Rectal smooth muscle tissue (tissue), 1 donor: ENCODE results near the gene RABEP1.

Source experiments
- H3K27ac ChIP-seq: one replicate; pipeline ENCODE4 v1.7.0; 2013; ENCODE audit warnings: low read depth, low read length, inconsistent platforms
- H3K27me3 ChIP-seq: one replicate; pipeline ENCODE4 v1.7.0; 2013; ENCODE audit warnings: low read length; ENCODE audit not compliant: control insufficient read depth, insufficient read depth
- H3K36me3 ChIP-seq: one replicate; pipeline ENCODE4 v1.7.0; 2013; ENCODE audit warnings: low read length; ENCODE audit not compliant: control insufficient read depth, insufficient read depth
- H3K4me1 ChIP-seq: one replicate; pipeline ENCODE4 v1.7.0; 2013; ENCODE audit warnings: low read length; ENCODE audit not compliant: control insufficient read depth, insufficient read depth
- H3K4me3 ChIP-seq: one replicate; pipeline ENCODE4 v1.7.0; 2013; ENCODE audit warnings: low read length
- H3K9ac ChIP-seq: one replicate; pipeline ENCODE4 v1.7.0; 2013; ENCODE audit warnings: low read length

The RABEP1 gene

GRCh38 chr17:5249615-5250014 lies 32.5 kb upstream of the RABEP1 start:
- H3K9ac ChIP-seq, result no peak overlapping the region
- H3K27me3 ChIP-seq, result no peaks in the 10 kb centered on the region
- no peak overlapping the region for H3K4me3 ChIP-seq
- no peak overlapping the region for H3K27ac ChIP-seq
- H3K4me1 ChIP-seq, result no peaks in the 10 kb centered on the region
- H3K36me3 ChIP-seq, result no peaks in the 10 kb centered on the region

- no peak overlapping the region for H3K27ac ChIP-seq
- no peaks in the 10 kb centered on the region for H3K27me3 ChIP-seq
Measured at GRCh38 chr17:5254414-5254813, 27.7 kb upstream of the RABEP1 start.

GRCh38 chr17:5254903-5255521 lies 27.1 kb upstream of the RABEP1 start:
- no peak overlapping the region for H3K4me3 ChIP-seq
- H3K27ac ChIP-seq, result no peak overlapping the region

More at GRCh38 chr17:5254414-5254813, 27.7 kb upstream of the RABEP1 start:
- Histone ChIP-seq H3K36me3 (no peaks in the 10 kb centered on the region), H3K4me1 (no peaks in the 10 kb centered on the region), H3K4me3 (no peak overlapping the region), H3K9ac (no peak overlapping the region)

GRCh38 chr17:5257124-5257523 lies 25.0 kb upstream of the RABEP1 start:
- Histone ChIP-seq H3K27ac (no peak overlapping the region), H3K27me3 (no peaks in the 10 kb centered on the region), H3K4me1 (no peaks in the 10 kb centered on the region), H3K4me3 (no peak overlapping the region), H3K36me3 (no peaks in the 10 kb centered on the region), H3K9ac (no peak overlapping the region)

More at GRCh38 chr17:5254903-5255521, 27.1 kb upstream of the RABEP1 start:
- H3K4me1 ChIP-seq, result no peaks in the 10 kb centered on the region
- no peaks in the 10 kb centered on the region for H3K27me3 ChIP-seq
- H3K9ac ChIP-seq, result no peak overlapping the region
- H3K36me3 ChIP-seq, result no peaks in the 10 kb centered on the region

GRCh38 chr17:5260542-5260941 lies 21.5 kb upstream of the RABEP1 start:
- Histone ChIP-seq H3K27ac (no peak overlapping the region), H3K4me1 (no peaks in the 10 kb centered on the region), H3K4me3 (no peak overlapping the region), H3K27me3 (no peaks in the 10 kb centered on the region), H3K36me3 (no peaks in the 10 kb centered on the region), H3K9ac (no peak overlapping the region)

GRCh38 chr17:5262416-5262991 lies 19.6 kb upstream of the RABEP1 start:
- Histone ChIP-seq H3K27ac (no peak overlapping the region), H3K4me1 (no peaks in the 10 kb centered on the region), H3K36me3 (no peaks in the 10 kb centered on the region), H3K9ac (no peak overlapping the region), H3K4me3 (no peak overlapping the region), H3K27me3 (no peaks in the 10 kb centered on the region)

GRCh38 chr17:5263441-5263840 lies 18.6 kb upstream of the RABEP1 start:
- Histone ChIP-seq H3K4me1 (no peaks in the 10 kb centered on the region), H3K27me3 (no peaks in the 10 kb centered on the region), H3K36me3 (no peaks in the 10 kb centered on the region), H3K9ac (no peak overlapping the region), H3K4me3 (no peak overlapping the region), H3K27ac (no peak overlapping the region)

- H3K36me3 ChIP-seq, result no peaks in the 10 kb centered on the region
- no peaks in the 10 kb centered on the region for H3K4me1 ChIP-seq
- H3K27ac ChIP-seq, result no peak overlapping the region
- H3K27me3 ChIP-seq, result no peaks in the 10 kb centered on the region
- H3K4me3 ChIP-seq, result no peak overlapping the region
- no peak overlapping the region for H3K9ac ChIP-seq
Measured at GRCh38 chr17:5264893-5265292, 17.2 kb upstream of the RABEP1 start.

- no peak overlapping the region for H3K4me3 ChIP-seq
- H3K36me3 ChIP-seq, result no peaks in the 10 kb centered on the region
Measured at GRCh38 chr17:5269241-5269960, 12.7 kb upstream of the RABEP1 start.

GRCh38 chr17:5272322-5272721 lies 9.8 kb upstream of the RABEP1 start:
- no peaks in the 10 kb centered on the region for H3K27me3 ChIP-seq
- H3K4me1 ChIP-seq, result no peaks in the 10 kb centered on the region
- no peak overlapping the region for H3K27ac ChIP-seq
- no peak overlapping the region for H3K4me3 ChIP-seq
- H3K36me3 ChIP-seq, result no peaks in the 10 kb centered on the region
- no peak overlapping the region for H3K9ac ChIP-seq

More at GRCh38 chr17:5269241-5269960, 12.7 kb upstream of the RABEP1 start:
- H3K27ac ChIP-seq, result no peak overlapping the region
- no peaks in the 10 kb centered on the region for H3K27me3 ChIP-seq
- H3K9ac ChIP-seq, result no peak overlapping the region
- no peaks in the 10 kb centered on the region for H3K4me1 ChIP-seq

- no peaks in the 10 kb centered on the region for H3K36me3 ChIP-seq
- peaks cover 5% of the 10 kb centered on the region for H3K4me1 ChIP-seq
- peak overlapping the region; percentile 36 for H3K27ac ChIP-seq
- no peaks in the 10 kb centered on the region for H3K27me3 ChIP-seq
- peak overlapping the region; percentile 83 for H3K4me3 ChIP-seq
- H3K9ac ChIP-seq, result peak overlapping the region; percentile 49
Measured at GRCh38 chr17:5282642-5283217, 646 bp downstream of the RABEP1 start.

GRCh38 chr17:5283571-5284315 lies 1.7 kb downstream of the RABEP1 start:
- Histone ChIP-seq H3K36me3 (no peaks in the 10 kb centered on the region), H3K9ac (no peak overlapping the region), H3K27ac (no peak overlapping the region), H3K4me3 (peak overlapping the region; percentile 83), H3K27me3 (no peaks in the 10 kb centered on the region), H3K4me1 (peaks cover 5% of the 10 kb centered on the region)
